Activated T-cell treated with anti-CD3 and anti-CD28 coated beads, Interleukin-2, amount 50 U/mL, for 1 hour (primary cell): ENCODE data around the gene CEP112.
"Not testable (repeated sequence)": the region's sequence is repeated elsewhere in the genome, so short reads cannot be mapped to it uniquely, and the experiment has no call there.

ENCODE experiments used
- DNase-seq: peaks from one replicate; pipeline ENCODE4 v3.0.0-alpha.2; 2020

Gene CEP112

DNA sequence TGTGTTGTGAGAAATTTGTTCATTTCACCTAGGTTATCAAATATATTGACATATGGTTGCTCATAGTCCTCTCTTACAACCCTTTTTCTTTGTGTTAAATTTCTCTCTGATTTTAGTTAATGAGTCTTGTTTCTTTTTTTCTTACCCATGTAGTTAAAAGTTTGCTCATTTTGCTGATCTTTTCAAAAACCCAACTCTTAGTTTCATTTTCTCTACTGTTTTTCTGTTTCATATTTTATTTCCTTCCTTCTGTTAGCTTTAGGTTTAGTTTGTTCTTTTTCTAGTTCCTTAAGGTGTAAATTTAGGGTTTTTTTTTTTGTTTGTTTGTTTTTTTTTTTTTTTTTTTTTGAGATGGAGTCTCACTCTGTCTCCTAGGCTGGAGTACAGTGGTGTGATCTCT is 42.4 kb downstream of the CEP112 start:
- DNase-seq, result no peak

DNA sequence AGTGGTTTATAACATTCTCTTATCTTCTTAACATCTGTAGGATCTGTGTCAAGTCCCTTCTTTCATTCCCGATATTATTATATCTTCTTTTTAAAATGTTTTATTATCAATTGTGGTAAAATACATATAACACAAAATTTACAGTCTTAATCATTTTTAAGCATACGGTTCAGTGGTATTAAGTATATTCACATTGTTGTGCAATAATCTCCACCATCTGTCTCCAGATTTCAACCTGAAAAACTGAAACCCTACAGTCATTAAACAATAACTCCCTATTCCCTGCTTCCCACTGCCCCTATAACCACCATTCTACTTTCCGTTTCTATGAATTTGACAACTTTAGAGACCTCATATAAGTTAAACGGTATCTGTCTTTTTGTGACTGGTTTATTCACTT is 45.5 kb downstream of the CEP112 start:
- DNase-seq, result no peak

DNA sequence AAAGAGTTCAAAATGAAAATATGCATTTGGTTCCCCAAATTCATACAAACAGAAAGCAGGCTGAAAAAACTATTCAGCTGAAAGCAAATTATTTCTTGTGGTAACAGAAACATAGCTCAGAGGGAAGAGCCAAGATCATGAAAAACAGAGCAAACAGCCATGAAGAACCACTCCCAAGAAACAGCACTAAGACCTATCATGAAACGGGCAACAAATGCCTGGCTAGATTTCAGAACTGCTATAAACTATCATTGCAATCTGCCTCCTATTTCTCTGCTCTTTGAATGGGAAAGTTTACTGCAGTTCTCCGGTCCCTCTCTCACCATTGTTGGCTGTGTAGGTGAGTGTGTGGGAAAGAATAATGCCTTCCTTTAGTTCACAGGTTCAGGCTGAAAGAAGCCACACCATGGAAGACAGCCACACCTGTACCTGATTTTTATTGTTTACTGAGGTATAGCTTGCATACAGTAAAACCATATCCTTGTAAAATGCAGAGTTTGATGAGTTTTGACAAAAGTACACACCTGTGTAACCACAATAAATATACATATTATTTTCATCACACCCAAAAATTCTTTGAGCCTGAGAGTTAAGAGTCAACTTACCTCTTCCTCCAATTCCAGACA is 48.2 kb downstream of the CEP112 start:
- DNase-seq, result no peak

- no peak for DNase-seq
Observed at GRCh38 chr17:66142428-66142827, 49.5 kb downstream of the CEP112 start.

DNA sequence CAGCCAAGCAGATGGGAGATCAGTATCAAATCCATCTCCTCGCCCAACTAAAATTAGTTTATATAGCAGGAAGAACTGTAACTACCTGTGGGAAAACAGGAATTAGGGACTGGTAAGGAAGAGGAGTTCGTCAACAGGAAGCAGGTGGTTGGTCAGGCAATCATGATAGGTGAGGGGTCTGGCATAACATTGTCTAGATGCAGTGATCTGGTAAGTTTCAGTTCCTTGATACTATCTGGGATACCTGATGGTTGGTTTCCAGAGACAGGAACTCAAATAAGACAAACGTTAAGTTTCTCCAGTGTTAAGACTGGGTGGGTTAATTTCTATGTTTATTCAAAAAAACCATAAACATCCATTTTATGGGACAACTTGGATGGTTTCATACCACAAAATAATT is 53.8 kb downstream of the CEP112 start:
- no peak for DNase-seq

GRCh38 chr17:66135896-66136295 is 56.0 kb downstream of the CEP112 start:
- DNase-seq, result no peak

DNA sequence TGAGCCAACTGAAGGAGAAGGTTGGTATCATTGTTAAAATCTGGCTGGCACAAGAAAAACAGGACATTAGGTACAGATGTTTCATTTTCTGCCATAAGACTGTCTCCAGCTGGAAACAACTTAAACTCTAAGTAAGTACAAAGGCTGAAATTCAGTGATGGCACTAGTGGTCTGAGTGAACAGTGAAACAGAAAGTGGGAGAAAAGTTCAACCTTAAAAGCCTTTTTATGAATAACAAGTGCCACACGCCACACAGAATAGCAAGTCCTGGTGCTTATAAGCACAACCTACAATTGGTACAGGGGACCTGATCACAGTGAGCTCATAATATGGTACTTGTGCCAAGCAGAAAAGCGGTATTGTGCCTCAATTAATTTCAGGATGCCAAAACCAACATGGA is 56.7 kb downstream of the CEP112 start:
- no peak for DNase-seq

GRCh38 chr17:66129759-66130158 is 62.2 kb downstream of the CEP112 start:
- no peak for DNase-seq

DNA sequence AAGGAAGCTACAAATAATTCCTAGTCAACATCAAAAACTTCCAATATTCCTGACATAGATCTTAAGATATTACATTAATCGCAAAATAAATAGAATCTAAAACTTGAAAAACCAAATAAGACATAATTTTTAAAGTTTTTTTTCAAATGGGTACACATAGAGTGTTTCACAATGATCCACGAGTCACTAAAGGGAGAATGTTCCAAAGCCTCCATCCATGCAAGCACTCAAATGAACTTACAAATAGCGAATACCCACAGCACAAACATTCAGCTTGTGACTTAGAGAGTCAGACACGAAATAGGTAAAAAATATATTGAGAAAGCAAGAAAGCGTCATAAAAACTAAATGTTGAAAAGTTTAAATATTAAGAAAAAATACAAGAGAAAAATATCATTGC is 65.7 kb downstream of the CEP112 start:
- no peak for DNase-seq

GRCh38 chr17:66123163-66123562 is 68.8 kb downstream of the CEP112 start:
- no peak for DNase-seq

GRCh38 chr17:66115246-66115645 is 76.7 kb downstream of the CEP112 start:
- no peak for DNase-seq

GRCh38 chr17:66114609-66115008 is 77.3 kb downstream of the CEP112 start:
- no peak for DNase-seq

DNA sequence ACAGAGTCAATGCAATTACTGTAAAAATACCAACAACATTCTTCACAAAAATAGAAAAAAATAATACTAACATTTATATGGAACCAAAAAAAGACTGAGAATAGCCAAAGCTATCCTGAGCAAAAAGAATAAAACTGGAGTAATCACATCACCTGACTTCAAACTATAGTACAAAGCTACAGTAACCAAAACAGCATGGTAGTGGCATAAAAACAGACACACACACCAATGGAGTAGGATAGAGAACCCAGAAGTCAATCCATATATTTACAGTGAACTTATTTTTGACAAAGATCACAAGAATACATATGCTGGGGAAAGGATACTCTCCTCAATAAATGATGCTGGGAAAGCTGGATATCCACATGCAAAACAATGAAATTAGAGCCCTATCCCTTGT is 84.2 kb downstream of the CEP112 start:
- DNase-seq, result no peak

DNA sequence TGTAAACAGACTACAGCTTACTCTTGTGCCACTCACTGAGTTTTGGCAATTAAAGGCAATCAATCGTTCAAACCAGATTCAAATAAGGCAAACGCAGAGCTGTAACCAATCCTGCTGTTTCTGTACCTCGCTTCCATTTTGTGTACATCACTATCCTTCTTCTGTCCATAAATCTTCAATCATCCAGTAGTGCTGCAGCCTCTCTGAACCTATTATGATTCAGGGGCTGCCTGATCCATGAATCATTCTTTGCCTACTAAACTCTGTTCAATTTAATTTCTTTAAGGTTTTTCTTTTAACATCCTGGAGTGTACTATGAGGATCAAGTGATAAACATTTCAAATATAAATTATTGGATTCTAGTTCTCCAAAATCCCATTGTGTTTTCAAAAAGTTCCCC is 93.9 kb downstream of the CEP112 start:
- no peak for DNase-seq

GRCh38 chr17:66094727-66095126 is 97.2 kb downstream of the CEP112 start:
- no peak for DNase-seq

- DNase-seq, result no peak
Observed at GRCh38 chr17:66091445-66092080, 100.4 kb downstream of the CEP112 start.

DNA sequence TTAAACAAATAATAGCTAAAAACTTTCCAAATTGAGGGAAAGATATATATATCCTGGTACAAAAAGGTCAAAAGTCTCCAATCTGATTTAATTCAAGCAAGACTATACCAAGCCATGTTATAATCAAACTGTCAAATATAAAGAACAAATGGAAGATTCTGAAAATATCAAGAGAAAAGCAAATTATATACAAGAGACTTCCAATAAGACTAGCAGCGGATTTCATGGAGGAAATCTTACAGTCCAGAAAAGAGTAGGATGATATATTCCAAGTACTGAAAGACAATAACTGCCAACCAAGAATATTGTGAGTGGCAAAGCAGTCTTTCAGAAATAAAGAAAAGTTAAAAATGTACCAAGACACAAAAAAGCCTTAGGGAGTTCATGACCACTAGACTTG is 102.2 kb downstream of the CEP112 start:
- DNase-seq, result no peak

- DNase-seq, result no peak
Observed at GRCh38 chr17:66088173-66088572, 103.8 kb downstream of the CEP112 start.

DNA sequence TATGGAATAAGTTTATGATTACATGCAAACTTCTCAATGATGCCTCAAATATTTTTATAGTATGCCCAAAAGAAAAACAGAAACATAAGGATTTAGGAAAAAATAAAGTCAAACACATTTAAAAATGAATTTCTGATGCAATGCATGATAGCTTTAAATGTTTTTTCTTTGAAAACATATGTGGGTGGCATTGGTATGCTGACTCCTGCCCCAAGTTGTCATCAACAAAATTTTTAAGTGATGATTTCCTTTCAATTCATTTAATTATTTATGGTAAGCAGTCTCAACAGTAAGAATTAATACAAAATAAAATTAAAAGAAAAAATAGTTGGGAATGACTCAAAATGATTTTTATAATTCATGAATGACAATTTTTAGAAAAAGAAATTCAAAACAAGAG is 104.9 kb downstream of the CEP112 start:
- no peak for DNase-seq

- DNase-seq, result no peak
Observed at GRCh38 chr17:66085221-66085620, 106.7 kb downstream of the CEP112 start.

DNA sequence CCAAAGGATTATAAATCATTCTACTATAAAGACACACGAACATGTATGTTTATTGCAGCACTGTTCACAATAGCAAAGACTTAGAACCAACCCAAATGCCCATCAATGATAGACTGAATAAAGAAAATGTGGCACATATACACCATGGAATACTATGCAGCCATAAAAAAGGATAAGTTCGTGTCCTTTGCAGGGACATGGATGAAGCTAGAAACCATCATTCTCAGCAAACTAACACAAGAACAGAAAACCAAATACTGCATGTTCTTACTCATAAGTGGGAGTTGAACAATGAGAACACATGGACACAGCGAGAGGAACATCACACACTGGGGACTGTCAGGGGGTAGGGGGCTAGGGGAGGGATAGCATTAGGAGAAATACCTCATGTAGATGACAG is 111.3 kb downstream of the CEP112 start:
- DNase-seq, result not testable (repeated sequence)

DNA sequence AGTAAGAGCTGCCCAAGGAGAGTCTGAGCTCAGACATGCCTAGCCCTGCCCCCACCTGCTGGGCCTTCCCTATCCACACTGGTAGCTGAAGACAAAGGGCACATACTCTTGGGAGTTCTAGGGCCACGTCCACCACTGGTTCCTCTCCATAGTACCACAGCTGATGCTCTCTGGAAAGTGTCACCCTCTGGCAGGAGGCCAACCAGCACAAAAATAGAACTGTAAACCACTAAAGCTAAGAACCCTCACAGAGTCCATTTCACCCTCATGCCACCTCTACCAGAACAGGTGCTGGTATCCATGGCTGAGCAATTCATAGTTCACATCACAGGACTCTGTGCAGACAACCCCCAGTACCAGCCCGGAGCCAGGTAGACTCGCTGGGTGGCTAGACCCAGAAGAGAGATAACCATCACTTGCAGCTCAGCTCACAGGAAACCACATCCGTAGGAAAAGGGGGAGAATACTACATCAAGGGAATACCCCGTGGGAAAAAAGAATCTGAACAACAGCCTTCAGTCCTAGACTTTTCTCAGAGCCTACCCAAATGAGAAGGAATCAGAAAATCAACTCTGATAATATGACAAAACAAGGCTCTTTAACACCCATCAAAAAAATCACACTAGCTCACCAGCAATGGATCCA is 115.3 kb downstream of the CEP112 start:
- no peak for DNase-seq

GRCh38 chr17:66073384-66073783 is 118.5 kb downstream of the CEP112 start:
- no peak for DNase-seq

DNA sequence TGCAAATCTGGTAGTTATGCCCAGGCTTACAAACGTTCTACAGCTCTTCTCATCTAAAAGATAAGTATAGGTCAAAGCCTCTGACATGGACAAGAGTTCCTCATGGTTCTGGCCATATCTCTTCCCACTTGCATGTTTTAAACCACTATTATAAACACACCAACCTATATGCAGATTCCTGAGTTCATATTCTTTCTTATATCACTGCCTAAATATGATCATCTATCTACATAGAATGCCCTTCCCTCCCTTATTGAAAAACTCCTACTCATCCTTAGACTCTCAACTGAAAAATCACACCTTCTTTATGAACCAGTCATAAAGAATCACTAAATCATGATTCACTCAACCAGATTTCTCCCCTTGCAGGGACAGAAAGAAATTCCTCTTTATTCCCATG is 128.2 kb downstream of the CEP112 start:
- no peak for DNase-seq

GRCh38 chr17:66056148-66056547 is 135.8 kb downstream of the CEP112 start:
- DNase-seq, result no peak
